ENCODE measurements around the gene BPTF.
"Not testable (repeated sequence)": the region's sequence is repeated elsewhere in the genome, so short reads cannot be mapped to it uniquely, and the experiment has no call there.

BPTF gene

GRCh38 chr17:67824735-67825626 lies at the start of gene BPTF:
Gene BPTF, plus strand, starts transcription at chr17:67825503. Its CDS starts 222 bp downstream, at chr17:67825725.
- DNase-seq, result peak; percentile 95

GRCh38 chr17:67779098-67779672 lies 46.1 kb upstream of the BPTF start:
- DNase-seq, result peak; percentile 68

- DNase-seq, result peak; percentile 98
These were observed 40.8 kb upstream of the BPTF start for GRCh38 chr17:67784364-67785121.

- DNase-seq, result no peak
These were observed 40.2 kb upstream of the BPTF start for GRCh38 chr17:67785122-67785477.

- no peak for DNase-seq
These were observed 39.8 kb upstream of the BPTF start for GRCh38 chr17:67785504-67785903.

GRCh38 chr17:67800495-67800928 lies 24.8 kb upstream of the BPTF start:
- DNase-seq, result peak; percentile 98

- no peak for DNase-seq
These were observed 23.6 kb upstream of the BPTF start for GRCh38 chr17:67801626-67802175.

- DNase-seq, result no peak
These were observed 14.8 kb upstream of the BPTF start for GRCh38 chr17:67810464-67810863.

GRCh38 chr17:67812380-67812779 lies 12.9 kb upstream of the BPTF start:
- not testable (repeated sequence) for DNase-seq

- DNase-seq, result no peak
These were observed 11.5 kb upstream of the BPTF start for GRCh38 chr17:67813803-67814180.

GRCh38 chr17:67818110-67819002 lies 6.9 kb upstream of the BPTF start:
- no peak for DNase-seq

- no peak for DNase-seq
These were observed 5.6 kb upstream of the BPTF start for GRCh38 chr17:67819722-67820121.

- no peak for DNase-seq
These were observed 3.4 kb upstream of the BPTF start for GRCh38 chr17:67821871-67822367.

- DNase-seq, result peak; percentile 52
These were observed 611 bp downstream of the BPTF start for GRCh38 chr17:67825627-67826601.

- peak; percentile 25 for DNase-seq
These were observed 4.0 kb downstream of the BPTF start for GRCh38 chr17:67829331-67829730.

GRCh38 chr17:67830440-67830839 lies 5.1 kb downstream of the BPTF start:
- DNase-seq, result no peak

GRCh38 chr17:67831268-67831667 lies 6.0 kb downstream of the BPTF start:
- no peak for DNase-seq

GRCh38 chr17:67833134-67833533 lies 7.8 kb downstream of the BPTF start:
- no peak for DNase-seq

GRCh38 chr17:67833946-67834631 lies 8.8 kb downstream of the BPTF start:
- no peak for DNase-seq

- DNase-seq, result no peak
These were observed 9.3 kb downstream of the BPTF start for GRCh38 chr17:67834634-67835033.

Data from hematopoietic multipotent progenitor cell treated with erythropoietin and hydrocortisone succinate and interleukin-3 and kit ligand, for 6 days (in vitro differentiated cells).